NCI-H146 (cell line): ENCODE results near the gene ASB15.
"Not testable (repeated sequence)": the region's sequence is repeated elsewhere in the genome, so short reads cannot be mapped to it uniquely, and the experiment has no call there.

ENCODE experiments used
- DNase-seq: peaks from one replicate; lab custom pipeline; 2025; lab: John Stamatoyannopoulos, UW

ASB15 gene

GRCh38 chr7:123598657-123599056 lies 3.0 kb upstream of the ASB15 start:
- no peak for DNase-seq

GRCh38 chr7:123599766-123600165 lies 1.9 kb upstream of the ASB15 start:
- DNase-seq: no peak

- DNase-seq: no peak
Observed at GRCh38 chr7:123600876-123601275, 745 bp upstream of the ASB15 start.

GRCh38 chr7:123602648-123603047 lies 1.0 kb downstream of the ASB15 start:
- DNase-seq: no peak

GRCh38 chr7:123604739-123605138 lies 3.1 kb downstream of the ASB15 start:
- DNase-seq: no peak

- no peak for DNase-seq
Observed at GRCh38 chr7:123607423-123607975, 5.9 kb downstream of the ASB15 start.

GRCh38 chr7:123608991-123609882 lies 7.6 kb downstream of the ASB15 start:
- DNase-seq: peak; percentile 43

- no peak for DNase-seq
Observed at GRCh38 chr7:123609883-123610239, 8.2 kb downstream of the ASB15 start.

GRCh38 chr7:123612024-123612423 lies 10.4 kb downstream of the ASB15 start:
- DNase-seq: no peak

- DNase-seq: no peak
Observed at GRCh38 chr7:123615344-123615743, 13.7 kb downstream of the ASB15 start.

GRCh38 chr7:123616223-123616622 lies 14.6 kb downstream of the ASB15 start:
- no peak for DNase-seq

- DNase-seq: no peak
Observed at GRCh38 chr7:123621707-123622106, 20.1 kb downstream of the ASB15 start.

GRCh38 chr7:123622660-123623386 lies 21.2 kb downstream of the ASB15 start:
- peak; percentile 95 for DNase-seq

GRCh38 chr7:123624527-123625183 lies 23.0 kb downstream of the ASB15 start:
- DNase-seq: peak; percentile 76

GRCh38 chr7:123625254-123625653 lies 23.6 kb downstream of the ASB15 start:
- DNase-seq: no peak

GRCh38 chr7:123627851-123628250 lies 26.2 kb downstream of the ASB15 start:
- no peak for DNase-seq

- no peak for DNase-seq
Observed at GRCh38 chr7:123628829-123629228, 27.2 kb downstream of the ASB15 start.

GRCh38 chr7:123629281-123629680 lies 27.7 kb downstream of the ASB15 start:
- DNase-seq: peak; percentile 39

GRCh38 chr7:123632808-123633207 lies 31.2 kb downstream of the ASB15 start:
- no peak for DNase-seq

GRCh38 chr7:123633553-123633952 lies 31.9 kb downstream of the ASB15 start:
- DNase-seq: no peak

GRCh38 chr7:123634011-123634573 lies 32.5 kb downstream of the ASB15 start:
- DNase-seq: not testable (repeated sequence)
